ENCODE data around the gene HS6ST2.

DNA sequence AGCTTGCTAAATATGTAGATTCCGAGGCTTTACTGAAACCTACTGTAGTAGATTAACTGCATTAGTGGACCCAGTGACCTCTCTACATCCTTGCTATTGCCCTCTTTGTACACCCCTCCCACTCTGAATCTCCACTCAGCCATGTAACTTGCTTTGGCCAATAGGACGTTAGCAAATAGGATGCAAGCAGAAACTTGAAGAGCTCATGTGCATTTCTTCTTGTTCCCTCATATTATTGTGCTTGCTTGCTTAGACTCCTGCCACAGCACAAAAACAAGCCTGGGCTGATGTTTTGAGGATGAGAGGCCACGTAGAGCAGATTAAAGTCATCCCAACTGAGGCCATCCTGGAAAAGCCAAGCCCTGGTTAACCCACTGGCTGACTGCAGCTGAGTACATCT lies 147.9 kb downstream of the HS6ST2 start:
- no peak for TF ChIP-seq SP1 (CRISPR knock-in tag; conservative IDR thresholded peaks at IDR 0.05)
- TF ChIP-seq, protein P1, sequence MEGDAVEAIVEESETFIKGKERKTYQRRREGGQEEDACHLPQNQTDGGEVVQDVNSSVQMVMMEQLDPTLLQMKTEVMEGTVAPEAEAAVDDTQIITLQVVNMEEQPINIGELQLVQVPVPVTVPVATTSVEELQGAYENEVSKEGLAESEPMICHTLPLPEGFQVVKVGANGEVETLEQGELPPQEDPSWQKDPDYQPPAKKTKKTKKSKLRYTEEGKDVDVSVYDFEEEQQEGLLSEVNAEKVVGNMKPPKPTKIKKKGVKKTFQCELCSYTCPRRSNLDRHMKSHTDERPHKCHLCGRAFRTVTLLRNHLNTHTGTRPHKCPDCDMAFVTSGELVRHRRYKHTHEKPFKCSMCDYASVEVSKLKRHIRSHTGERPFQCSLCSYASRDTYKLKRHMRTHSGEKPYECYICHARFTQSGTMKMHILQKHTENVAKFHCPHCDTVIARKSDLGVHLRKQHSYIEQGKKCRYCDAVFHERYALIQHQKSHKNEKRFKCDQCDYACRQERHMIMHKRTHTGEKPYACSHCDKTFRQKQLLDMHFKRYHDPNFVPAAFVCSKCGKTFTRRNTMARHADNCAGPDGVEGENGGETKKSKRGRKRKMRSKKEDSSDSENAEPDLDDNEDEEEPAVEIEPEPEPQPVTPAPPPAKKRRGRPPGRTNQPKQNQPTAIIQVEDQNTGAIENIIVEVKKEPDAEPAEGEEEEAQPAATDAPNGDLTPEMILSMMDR (IDR thresholded peaks at IDR 0.05), result no peak

Measured in WTC11 (cell line).